Choroid plexus epithelial cell (primary cell): Measurements from ENCODE around the gene FRMD4B.

Source experiments
- DNase-seq: peaks from one replicate; pipeline ENCODE4 v3.0.0-alpha.2; 2010; ENCODE audit warnings: low read depth
- H3K4me3 ChIP-seq: 2 replicates; pipeline ENCODE4 v1.5.1; 2011; ENCODE audit warnings: low read depth, mild to moderate bottlenecking, control low read depth, low read length, moderate library complexity
- CTCF ChIP-seq: conservative IDR thresholded peaks from 2 replicates; pipeline ENCODE4 v1.5.1; 2011; ENCODE audit warnings: low read depth, mild to moderate bottlenecking, control low read depth, inconsistent platforms, low read length, moderate library complexity

The FRMD4B gene

DNA sequence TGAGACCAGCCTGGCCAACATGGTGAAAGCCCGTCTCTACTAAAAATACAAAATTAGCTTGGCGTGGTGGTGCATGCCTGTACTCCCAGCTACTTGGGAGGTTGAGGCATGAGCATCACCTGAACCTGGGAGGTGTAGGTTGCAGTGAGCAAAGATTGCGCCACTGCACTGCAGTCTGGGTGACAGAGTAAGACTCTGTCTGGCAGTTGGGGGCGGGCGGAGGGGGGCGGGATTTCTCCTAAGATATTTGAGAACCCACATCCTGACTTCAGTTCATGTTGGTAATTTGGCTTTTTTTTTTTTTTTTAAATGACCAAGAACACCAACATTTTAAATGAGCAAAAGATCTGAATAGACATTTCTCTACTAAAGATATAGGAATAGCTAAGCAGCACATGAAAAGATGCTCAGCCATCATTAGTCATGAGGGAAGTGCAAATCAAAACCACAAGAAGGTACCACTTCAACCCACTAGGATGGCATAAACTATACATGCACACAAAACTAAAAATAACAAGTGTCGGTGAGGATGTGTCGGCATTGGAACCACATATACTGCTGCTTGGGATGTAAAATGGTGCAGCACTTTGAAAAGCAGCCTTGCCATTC, 187.9 kb downstream of the FRMD4B start:
- no peak for TF ChIP-seq CTCF
- no peak overlapping the region for H3K4me3 ChIP-seq
- no peak for DNase-seq

- DNase-seq, result no peak
- H3K4me3 ChIP-seq, result no peak overlapping the region
- TF ChIP-seq CTCF, result no peak
Observed at GRCh38 chr3:69197455-69197854, 188.4 kb downstream of the FRMD4B start.

GRCh38 chr3:69196876-69197275, 189.0 kb downstream of the FRMD4B start:
- no peak for TF ChIP-seq CTCF
- no peak overlapping the region for H3K4me3 ChIP-seq
- DNase-seq, result no peak

GRCh38 chr3:69194431-69195165, 191.3 kb downstream of the FRMD4B start:
- H3K4me3 ChIP-seq, result no peak overlapping the region
- TF ChIP-seq CTCF, result no peak
- no peak for DNase-seq

- no peak for TF ChIP-seq CTCF
- no peak overlapping the region for H3K4me3 ChIP-seq
- no peak for DNase-seq
Observed at GRCh38 chr3:69193749-69194148, 192.1 kb downstream of the FRMD4B start.

- no peak for TF ChIP-seq CTCF
- DNase-seq, result no peak
- no peak overlapping the region for H3K4me3 ChIP-seq
Observed at GRCh38 chr3:69191516-69191915, 194.4 kb downstream of the FRMD4B start.

DNA sequence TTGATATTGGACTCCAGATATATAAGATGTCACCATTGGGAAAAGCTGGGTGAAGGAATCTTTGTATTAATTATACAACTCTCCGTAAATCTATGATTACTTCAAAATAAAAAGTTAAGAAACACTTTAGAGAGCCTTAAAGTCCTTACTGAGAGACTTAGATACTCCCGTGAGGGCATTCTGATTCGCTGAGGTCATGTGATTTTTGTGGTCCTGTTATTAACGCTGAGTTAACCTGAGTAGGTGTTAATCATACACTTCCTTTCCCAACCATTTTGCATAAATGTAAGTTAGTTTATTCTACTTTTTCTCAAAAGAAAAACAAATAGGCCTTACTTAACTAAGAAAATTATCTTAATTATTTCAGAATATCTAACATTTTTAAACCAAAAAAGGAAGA, 196.4 kb downstream of the FRMD4B start:
- DNase-seq, result no peak
- no peak for TF ChIP-seq CTCF

More for the DNA sequence above, 196.4 kb downstream of the FRMD4B start:
- H3K4me3 ChIP-seq, result no peak overlapping the region
